GM23248 (cell line): Measurements from ENCODE around the gene ADPRM.

Source experiments
- EZH2 ChIP-seq: fragments of 200-600 bp; sonication (generic); IDR thresholded peaks from 2 replicates; pipeline ENCODE4 v1.6.1; 2018; ENCODE audit warnings: antibody characterized with exemption, mild to moderate bottlenecking; ENCODE audit not compliant: insufficient read depth, poor library complexity, severe bottlenecking
- EZH2phosphoT487 ChIP-seq: fragments of 200-600 bp; sonication (generic); IDR thresholded peaks from 2 replicates; pipeline ENCODE4 v1.6.1; 2018; ENCODE audit warnings: antibody characterized with exemption, moderate library complexity, mild to moderate bottlenecking, low read depth; ENCODE audit not compliant: insufficient read depth

- TF ChIP-seq EZH2: no peak
- TF ChIP-seq EZH2phosphoT487: no peak
These were observed 47.2 kb downstream of the ADPRM start for GRCh38 chr17:10744501-10745000.
